Osteoblast (primary cell): Measurements from ENCODE around the gene ZBTB7C. TPM values are rescaled to one million over a fixed set of nuclear protein-coding genes. Genes with fewer than 3 reads are reported as not detected.

Experiments used
- DNase-seq: peaks from one replicate; pipeline ENCODE4 v3.0.0; 2011; ENCODE audit warnings: low spot score, mixed read lengths; ENCODE audit not compliant: insufficient read length; ENCODE audit errors: missing footprints
- H2AFZ ChIP-seq: 2 replicates; pipeline ENCODE4 v1.6.0; 2011; ENCODE audit warnings: mild to moderate bottlenecking, low read length
- H3K27ac ChIP-seq: 2 replicates; pipeline ENCODE4 v1.5.1; 2011; ENCODE audit warnings: mild to moderate bottlenecking, low read depth, low read length, moderate library complexity
- H3K27me3 ChIP-seq: 2 replicates; pipeline ENCODE4 v1.6.0; 2012; ENCODE audit warnings: mild to moderate bottlenecking, control low read depth, inconsistent platforms, low read length, moderate library complexity; ENCODE audit not compliant: insufficient read depth
- H3K36me3 ChIP-seq: 2 replicates; pipeline ENCODE4 v1.5.1; 2011; ENCODE audit warnings: mild to moderate bottlenecking, low read length, control low read depth, moderate library complexity; ENCODE audit not compliant: insufficient read depth
- H3K4me1 ChIP-seq: 2 replicates; pipeline ENCODE4 v1.5.1; 2011; ENCODE audit warnings: mild to moderate bottlenecking, low read length, control low read depth, moderate library complexity; ENCODE audit not compliant: insufficient read depth
- H3K4me2 ChIP-seq: 2 replicates; pipeline ENCODE4 v1.6.0; 2011; ENCODE audit warnings: mild to moderate bottlenecking, low read length; ENCODE audit not compliant: insufficient read depth
- H3K4me3 ChIP-seq: fragments of 200-600 bp; sonication (generic); 3 replicates; pipeline ENCODE4 v1.5.1; 2012; ENCODE audit warnings: mild to moderate bottlenecking, low read length, inconsistent platforms; ENCODE audit not compliant: insufficient read depth
- H3K79me2 ChIP-seq: 2 replicates; pipeline ENCODE4 v1.6.0; 2012; ENCODE audit warnings: mild to moderate bottlenecking, low read length, control low read depth, inconsistent platforms; ENCODE audit not compliant: insufficient read depth
- H3K9me3 ChIP-seq: 2 replicates; pipeline ENCODE4 v1.5.1; 2011; ENCODE audit warnings: low read depth, low read length, control low read depth
- H4K20me1 ChIP-seq: 2 replicates; pipeline ENCODE4 v1.6.0; 2012; ENCODE audit warnings: mild to moderate bottlenecking, low read length, control low read depth; ENCODE audit not compliant: insufficient read depth
- total RNA-seq: library from RNA; depleted of rRNA; stranded (reverse); fragments of >200 nt; gene quantifications from 2 replicates; pipeline ENCODE4 v1.2.3, GENCODE V29; 2012
- TF ChIP-seq, protein P1 (sequence below): IDR thresholded peaks from 2 replicates; pipeline ENCODE4 v1.5.1; 2011; ENCODE audit warnings: mild to moderate bottlenecking, low read depth, low read length, moderate library complexity; ENCODE audit errors: extremely low read depth

ZBTB7C gene
- total RNA-seq, 1 donor = 0.36 TPM

- Histone ChIP-seq H3K9me3 (no peaks in the 10 kb centered on the region), H3K4me3 (no peak overlapping the region), H3K4me2 (no peak overlapping the region), H3K4me1 (peaks cover 36% of the 10 kb centered on the region), H3K27me3 (peaks cover 23% of the 10 kb centered on the region), H2AFZ (no peak overlapping the region), H3K27ac (no peak overlapping the region), H3K36me3 (no peaks in the 10 kb centered on the region), H3K79me2 (no peaks in the 10 kb centered on the region), H4K20me1 (peaks cover 2% of the 10 kb centered on the region)
- DNase-seq = no peak
- TF ChIP-seq, protein P1, sequence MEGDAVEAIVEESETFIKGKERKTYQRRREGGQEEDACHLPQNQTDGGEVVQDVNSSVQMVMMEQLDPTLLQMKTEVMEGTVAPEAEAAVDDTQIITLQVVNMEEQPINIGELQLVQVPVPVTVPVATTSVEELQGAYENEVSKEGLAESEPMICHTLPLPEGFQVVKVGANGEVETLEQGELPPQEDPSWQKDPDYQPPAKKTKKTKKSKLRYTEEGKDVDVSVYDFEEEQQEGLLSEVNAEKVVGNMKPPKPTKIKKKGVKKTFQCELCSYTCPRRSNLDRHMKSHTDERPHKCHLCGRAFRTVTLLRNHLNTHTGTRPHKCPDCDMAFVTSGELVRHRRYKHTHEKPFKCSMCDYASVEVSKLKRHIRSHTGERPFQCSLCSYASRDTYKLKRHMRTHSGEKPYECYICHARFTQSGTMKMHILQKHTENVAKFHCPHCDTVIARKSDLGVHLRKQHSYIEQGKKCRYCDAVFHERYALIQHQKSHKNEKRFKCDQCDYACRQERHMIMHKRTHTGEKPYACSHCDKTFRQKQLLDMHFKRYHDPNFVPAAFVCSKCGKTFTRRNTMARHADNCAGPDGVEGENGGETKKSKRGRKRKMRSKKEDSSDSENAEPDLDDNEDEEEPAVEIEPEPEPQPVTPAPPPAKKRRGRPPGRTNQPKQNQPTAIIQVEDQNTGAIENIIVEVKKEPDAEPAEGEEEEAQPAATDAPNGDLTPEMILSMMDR = no peak
Measured at GRCh38 chr18:48454261-48454757, 45.1 kb upstream of the ZBTB7C start.

- DNase-seq = peak; percentile 84
- peaks cover 2% of the 10 kb centered on the region for H4K20me1 ChIP-seq
- H3K9me3 ChIP-seq = no peaks in the 10 kb centered on the region
- H3K27ac ChIP-seq = no peak overlapping the region
- peaks cover 29% of the 10 kb centered on the region for H3K27me3 ChIP-seq
- no peaks in the 10 kb centered on the region for H3K79me2 ChIP-seq
- TF ChIP-seq, protein P1 = no peak
- peak overlapping the region; percentile 24 for H3K4me2 ChIP-seq
- peak overlapping the region; percentile 77 for H2AFZ ChIP-seq
- H3K4me1 ChIP-seq = peaks cover 36% of the 10 kb centered on the region
- no peak overlapping the region for H3K4me3 ChIP-seq
- H3K36me3 ChIP-seq = no peaks in the 10 kb centered on the region
Measured at GRCh38 chr18:48453330-48454066, 44.3 kb upstream of the ZBTB7C start.

DNA sequence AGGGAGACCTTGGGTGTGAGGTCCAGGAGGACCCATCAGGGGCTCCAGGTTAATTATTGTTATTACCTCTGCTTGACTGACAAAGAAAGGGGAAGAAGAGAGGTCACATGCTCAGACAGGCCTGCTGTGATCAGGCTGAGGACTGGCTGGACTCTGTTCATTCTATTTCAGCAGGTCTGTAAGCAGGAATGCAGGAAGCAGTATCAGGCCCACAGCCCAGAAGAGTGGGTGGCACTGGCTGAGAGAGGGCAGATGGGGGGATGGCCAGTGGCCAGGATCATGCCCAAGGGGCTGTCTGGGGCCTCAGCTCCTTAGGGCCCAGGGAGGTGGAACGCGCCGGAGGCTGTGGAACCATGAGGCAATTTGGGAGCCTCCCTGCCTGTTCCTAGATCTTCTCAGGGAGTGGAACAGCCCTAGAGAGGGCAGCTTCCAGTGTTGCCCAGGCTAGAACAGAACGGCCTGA, 43.7 kb upstream of the ZBTB7C start:
- Histone ChIP-seq H2AFZ (peak overlapping the region; percentile 77), H3K9me3 (no peaks in the 10 kb centered on the region), H3K4me2 (peak overlapping the region; percentile 24), H3K4me3 (no peak overlapping the region), H4K20me1 (peaks cover 2% of the 10 kb centered on the region), H3K27me3 (peaks cover 33% of the 10 kb centered on the region), H3K4me1 (peaks cover 36% of the 10 kb centered on the region), H3K79me2 (no peaks in the 10 kb centered on the region), H3K27ac (no peak overlapping the region), H3K36me3 (no peaks in the 10 kb centered on the region)
- TF ChIP-seq, protein P1 = no peak
- DNase-seq = peak; percentile 69

DNA sequence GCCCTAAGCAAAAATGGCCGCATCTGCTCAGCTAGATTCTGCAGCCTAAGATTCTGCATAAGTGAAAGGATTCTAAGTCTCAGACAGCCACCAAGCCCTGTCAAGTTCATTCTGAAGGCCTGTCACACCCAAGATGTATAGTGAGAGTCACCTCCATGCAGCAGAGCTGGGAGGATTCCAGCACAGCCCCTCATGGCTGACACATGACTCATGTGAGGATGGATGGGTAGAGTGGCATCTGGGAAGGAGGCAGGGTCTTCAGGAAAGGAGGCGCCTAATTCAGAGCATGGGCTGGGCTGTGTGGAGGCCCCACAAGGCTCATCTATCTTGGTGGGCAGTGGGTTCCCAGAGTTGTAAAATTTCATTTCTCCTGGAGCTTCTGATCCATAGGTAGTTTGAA, 41.5 kb upstream of the ZBTB7C start:
- H3K79me2 ChIP-seq = no peaks in the 10 kb centered on the region
- TF ChIP-seq, protein P1 = no peak
- peaks cover 33% of the 10 kb centered on the region for H3K27me3 ChIP-seq
- H3K27ac ChIP-seq = no peak overlapping the region
- DNase-seq = no peak
- no peaks in the 10 kb centered on the region for H3K9me3 ChIP-seq
- peaks cover 2% of the 10 kb centered on the region for H4K20me1 ChIP-seq
- no peak overlapping the region for H2AFZ ChIP-seq
- H3K36me3 ChIP-seq = no peaks in the 10 kb centered on the region
- no peak overlapping the region for H3K4me2 ChIP-seq
- peaks cover 35% of the 10 kb centered on the region for H3K4me1 ChIP-seq
- H3K4me3 ChIP-seq = no peak overlapping the region
